NCI-H1436 treated with DMSO at 0.1 percent for 48 hours (cell line): ENCODE measurements around the gene ERBB4.
"Not testable (repeated sequence)": the region's sequence is repeated elsewhere in the genome, so short reads cannot be mapped to it uniquely, and the experiment has no call there.

Source experiments
- DNase-seq: peaks from one replicate; lab custom pipeline; 2025; lab: John Stamatoyannopoulos, UW

Gene ERBB4

DNA sequence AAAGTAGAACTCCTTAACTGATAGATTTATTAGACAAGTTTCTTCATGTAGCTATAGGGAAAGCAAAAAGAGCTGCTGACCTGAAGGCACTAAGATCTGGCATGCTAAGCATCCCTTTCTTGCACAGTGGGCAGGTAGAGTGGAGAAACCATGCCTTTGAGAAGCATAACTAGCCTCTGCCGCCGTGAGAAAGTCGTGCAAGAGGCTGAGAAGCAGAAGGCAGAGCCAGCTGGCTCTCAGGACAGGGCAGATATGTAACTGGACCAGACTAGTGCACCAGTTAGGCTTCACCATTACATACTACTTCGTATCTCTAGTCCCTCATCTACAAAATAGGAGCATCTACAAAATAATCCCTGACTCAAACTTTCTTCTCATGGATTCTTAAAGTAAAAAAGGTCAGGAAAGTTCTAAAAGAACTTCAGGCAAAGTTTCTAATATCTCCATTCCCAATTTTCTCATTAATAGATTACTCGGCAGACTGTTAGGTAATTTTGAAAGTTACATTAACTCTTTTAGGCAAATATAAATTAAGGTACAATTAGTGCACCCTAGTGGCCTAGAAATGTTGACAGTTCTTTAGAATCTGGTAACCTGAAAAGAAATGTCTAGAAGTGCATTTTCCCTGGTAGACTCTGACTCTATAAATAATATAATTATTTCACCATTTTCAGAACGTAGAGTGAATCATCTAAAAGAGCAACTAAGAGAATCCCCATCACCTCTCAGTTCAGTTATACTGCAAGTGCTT, 10.3 kb downstream of the ERBB4 start:
- DNase-seq, result no peak

DNA sequence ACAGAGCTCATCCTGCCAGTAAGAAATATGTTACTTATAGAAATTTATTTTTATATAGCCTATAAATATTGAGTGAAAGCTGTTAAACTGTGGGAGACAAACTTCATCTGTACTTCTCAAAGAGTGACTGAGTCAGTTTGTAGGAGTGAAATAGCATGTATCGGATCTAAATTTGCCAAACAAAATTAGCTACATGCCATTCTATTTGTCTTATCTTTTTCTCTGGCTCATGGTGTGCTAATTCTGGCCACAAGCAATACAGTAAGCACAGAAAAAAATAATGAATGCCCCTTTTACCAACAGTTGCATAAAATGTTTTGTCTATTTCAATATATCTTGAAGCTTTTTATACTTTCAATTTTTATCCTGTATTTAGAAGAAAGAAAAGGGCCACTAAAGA, 12.5 kb downstream of the ERBB4 start:
- DNase-seq, result no peak

DNA sequence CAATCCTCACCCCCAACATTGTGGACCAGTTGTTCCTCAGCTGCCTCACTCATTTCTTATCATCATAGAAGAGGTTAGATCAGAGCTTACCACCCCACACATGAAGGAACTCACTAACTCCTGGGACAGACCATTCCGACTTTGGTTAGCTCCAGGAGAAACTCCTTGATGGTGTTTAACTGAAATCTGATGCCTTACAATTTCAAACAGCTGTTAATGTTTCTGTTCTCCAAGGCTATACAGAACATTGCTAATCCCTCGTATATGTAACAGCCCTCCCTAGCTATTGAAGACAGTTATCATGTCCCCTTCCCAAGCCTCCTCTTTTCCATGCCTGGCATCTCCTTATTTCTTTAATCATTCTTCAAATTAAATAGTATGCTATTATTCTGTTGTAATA, 14.8 kb downstream of the ERBB4 start:
- DNase-seq, result no peak

DNA sequence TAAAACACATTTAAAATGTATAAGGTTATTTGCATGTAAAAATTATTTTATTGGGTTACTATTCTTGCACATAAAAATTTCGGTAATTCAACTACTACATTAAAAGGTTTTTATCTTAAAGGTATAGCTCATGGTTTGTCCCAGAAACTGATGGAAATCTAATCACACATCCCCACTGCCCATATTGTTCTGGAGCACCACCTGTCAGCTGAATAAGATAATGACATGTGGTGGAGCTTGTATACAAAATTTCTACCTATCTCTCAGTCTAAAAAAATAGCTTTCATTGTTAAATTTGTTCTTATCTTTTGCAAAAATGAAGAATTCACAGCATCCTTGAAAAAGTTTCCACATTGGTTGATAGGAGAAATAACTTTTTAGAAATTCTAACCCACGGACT, 18.3 kb downstream of the ERBB4 start:
- no peak for DNase-seq

DNA sequence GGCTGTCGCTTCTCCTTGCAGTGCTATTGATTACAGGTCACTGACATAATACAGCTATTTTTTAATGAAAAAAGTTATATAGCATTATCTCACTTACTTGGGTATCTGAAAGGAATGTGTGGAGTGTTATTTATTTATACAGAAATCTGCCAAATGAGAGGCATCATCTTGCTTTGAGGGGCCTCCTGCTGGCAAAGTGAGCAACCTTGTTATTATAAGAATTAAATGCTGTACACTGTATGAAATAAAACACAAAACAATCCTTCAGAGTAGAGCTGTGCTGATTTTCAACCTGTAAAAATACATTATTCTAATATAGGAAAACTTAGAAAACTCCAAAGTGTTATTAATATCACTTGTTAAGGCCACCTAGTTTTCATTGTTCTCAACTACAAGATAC, 20.9 kb downstream of the ERBB4 start:
- no peak for DNase-seq

DNA sequence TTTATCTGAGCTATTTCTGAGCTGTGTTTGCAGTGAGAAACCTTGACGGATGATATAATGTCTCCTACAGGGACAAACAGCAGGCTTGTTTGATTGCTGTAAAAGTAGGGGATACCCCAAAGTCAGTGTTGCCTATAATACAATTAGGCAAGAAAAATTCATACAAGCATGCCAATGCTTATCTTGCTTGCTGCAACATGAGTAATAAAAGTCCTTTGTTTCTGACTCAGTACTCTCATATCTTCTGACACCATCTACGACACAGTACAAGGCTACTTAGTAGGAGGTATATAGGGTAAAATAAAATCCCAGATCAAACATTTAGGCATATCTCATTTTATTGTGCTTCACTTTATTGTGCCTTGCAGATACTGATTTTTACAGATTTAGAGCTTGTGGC, 33.0 kb downstream of the ERBB4 start:
- DNase-seq, result no peak

DNA sequence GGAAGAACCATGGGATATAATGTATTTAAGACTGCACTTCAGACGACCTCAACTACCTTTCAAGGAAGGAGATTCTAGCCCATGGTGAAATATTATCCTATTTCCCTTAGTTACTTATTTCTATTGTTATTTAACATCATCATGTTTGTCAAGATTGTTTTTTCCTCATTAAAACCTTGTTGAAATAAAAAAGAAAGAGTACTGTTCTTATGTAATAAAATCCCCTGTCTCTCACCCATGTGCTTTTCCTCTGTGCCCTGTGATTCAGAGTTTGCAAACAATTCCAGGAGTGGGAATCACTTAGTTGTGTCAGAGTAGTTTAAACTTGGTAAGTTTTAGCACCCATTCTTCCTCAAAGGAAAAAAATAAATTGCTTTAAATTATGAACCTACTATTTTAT, 43.6 kb downstream of the ERBB4 start:
- DNase-seq, result no peak

DNA sequence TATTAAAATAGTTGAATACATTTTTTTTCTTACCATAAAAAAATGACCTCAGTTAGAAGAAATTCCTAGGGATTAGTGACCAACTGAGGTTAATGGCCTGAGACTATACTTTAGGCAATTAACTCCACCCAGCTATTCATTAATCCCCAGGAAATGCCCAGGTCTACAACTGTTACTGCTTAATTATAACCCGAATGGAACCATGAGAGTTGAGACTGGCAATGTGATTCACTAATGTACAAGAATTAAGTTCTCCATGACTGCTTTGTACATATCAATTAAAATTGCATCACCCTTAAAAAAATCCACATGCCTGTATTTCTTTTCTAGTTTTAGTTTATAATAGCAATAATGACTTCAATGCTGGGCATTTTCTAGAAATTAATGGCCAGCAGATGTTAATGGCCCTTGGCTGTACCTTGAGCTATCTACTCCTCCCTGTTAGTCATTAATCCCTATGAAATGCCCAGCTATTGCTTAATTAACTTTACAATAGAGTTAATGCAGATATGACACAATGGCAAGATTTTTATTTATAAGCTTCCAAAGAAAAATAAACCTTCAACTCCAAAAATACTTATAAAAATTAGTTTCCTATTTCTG, 44.1 kb downstream of the ERBB4 start:
- DNase-seq, result no peak

DNA sequence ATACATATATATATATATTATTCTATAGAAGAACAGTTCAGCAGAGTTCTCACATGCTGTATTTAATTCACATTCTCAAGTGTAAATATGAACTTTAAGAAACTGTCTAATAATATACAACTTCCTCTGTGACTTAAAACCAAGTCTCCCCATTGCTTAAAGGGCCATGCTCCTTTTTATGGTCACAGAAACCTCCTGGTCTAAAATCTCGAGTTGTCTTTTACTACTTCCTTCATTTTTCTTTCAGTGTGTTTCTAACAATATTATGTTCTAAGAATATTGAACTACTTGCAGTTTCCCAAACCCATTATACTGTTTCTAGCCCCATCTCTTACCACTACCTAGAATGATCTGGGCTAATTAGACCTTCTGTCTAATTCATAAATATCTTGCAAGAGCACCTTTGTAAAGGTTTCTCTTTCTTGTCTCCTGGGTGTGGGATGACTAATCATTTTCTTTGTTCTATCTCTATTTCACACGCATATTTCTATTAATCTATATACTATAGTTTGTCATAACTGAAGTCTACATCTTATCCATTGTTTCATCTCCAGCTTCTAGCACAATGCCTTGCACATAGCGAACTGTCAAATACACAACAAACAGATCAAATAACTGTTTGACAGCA, 48.8 kb downstream of the ERBB4 start:
- DNase-seq, result no peak

DNA sequence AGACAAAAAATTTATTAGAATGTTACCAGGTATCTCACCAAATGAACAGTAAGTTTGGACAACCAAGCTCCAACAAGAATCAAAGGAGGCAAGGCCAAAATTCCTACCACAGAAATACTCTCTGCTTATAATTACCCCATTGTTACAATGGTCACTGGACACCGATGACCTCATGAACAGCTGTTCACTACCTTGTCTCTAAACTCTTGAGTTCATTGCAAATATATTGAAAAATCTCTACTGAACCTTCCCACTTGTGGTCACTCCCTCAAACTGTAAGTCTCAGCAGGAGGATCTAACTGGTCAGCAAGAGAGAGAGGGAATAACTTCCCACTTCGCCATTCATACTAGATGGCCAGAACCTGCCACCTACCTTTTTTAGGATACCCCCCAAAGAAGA, 50.0 kb downstream of the ERBB4 start:
- no peak for DNase-seq

DNA sequence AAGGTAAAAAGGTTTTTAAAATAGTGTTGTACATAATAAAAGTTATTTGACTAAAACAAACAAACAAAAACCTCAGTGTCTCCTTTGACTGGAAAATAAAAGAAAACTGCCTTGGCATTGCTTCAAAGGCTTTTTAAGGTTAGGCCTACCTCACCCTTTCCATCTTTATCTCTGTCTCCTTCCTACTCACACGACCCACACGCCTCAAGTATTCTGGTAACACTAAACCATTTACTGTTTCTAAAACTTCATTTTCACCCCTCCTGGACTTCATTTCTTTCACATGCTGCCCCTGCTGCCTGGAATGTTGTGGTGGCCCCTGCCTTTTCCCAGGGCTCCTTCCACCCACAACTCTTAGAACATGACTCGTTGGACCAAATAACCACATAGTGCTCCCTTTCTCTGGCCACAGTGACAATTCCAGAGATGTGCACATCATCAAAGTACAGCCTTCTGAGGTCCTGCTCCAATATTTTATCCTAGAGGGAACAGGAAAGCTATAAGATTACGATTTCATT, 54.0 kb downstream of the ERBB4 start:
- no peak for DNase-seq

DNA sequence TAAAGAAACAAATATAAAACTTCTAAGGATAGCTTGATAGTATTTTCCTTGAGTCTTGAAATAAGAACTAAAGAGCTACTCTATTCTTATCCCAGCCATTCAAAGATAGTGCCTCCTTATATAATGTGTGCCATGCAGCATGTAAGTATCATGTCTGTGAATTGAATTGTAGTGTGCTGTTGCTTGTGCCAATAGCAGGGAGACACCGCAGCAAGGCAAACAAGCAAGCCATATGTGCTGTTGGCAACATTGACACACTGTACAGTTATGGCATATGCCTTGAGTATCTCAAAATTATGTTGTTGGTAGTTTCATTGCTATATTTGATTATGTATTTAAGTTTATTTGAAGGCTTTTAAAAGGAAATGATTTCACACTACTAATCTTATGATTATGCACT, 58.2 kb downstream of the ERBB4 start:
- no peak for DNase-seq

DNA sequence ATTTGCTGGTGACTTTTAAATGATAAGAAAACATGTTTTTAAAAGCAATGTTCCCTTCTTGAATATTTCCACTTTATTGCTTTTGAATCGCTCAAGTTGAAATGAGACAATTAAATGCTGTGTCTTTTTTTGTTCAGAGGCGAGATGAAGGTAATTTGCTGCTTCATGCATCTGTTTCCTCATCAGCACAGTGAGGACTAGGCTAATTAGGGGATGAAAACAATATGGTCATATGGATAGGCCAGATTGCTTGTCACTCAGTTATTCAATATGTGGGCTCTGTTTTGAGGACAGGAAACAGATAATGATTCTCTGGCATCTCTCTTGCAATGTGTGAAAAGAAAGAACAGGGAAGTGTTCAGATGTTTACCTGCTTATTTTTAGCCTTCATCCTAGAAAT, 61.0 kb downstream of the ERBB4 start:
- DNase-seq, result no peak

DNA sequence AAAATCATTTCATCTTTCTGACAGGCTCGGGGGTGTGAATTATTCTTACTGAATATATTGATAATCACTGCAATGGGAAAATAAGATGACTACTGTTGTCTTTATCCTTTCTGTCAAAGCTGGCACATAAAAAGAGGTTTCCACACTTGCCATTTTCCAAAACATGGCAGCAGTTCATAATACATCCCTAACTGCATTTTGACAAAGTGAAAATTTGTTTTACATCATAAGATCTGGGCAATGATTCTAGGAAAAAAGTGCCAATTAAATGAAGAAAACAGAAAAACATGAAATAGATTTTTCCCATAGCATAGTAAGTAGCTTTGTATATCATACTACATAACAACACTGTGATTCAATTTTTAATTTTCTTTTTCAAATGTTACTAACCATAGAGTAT, 65.4 kb downstream of the ERBB4 start:
- DNase-seq, result no peak

DNA sequence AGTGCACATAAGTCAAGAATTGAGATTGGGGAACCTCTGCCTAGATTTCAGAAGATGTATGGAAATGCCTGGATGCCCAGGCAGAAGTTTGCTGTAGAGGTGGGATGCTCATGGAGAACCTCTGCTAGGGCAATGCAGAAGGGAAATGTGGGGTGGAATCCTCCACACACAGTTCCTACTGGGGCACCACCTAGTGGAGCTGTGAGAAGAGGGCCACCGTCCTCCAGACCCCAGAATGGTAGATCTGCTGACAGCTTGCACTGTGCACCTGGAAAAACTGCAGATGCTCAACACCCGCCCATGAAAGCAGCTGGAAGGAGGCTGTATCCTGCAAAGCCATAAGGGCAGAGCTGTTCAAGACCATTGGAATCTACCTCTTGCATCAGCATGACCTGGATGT, 71.1 kb downstream of the ERBB4 start:
- not testable (repeated sequence) for DNase-seq

DNA sequence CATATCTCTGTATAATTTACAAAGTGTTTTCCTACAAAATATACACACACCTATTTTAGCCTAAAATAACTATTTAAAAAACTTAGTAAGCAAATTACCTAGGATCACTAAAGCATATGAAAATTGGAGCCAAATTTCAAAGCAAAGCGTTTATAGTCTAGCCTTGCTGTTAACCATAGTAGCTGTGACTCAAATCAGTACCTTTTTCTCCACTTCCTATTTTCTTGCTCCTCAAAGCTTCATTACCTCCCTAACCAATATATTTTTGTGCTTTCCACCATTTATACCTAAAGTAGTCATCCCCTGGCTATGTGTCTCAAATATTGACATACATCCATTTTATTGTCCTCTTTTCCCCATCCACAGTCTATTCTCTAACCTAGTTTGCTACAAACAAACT, 73.1 kb downstream of the ERBB4 start:
- no peak for DNase-seq

DNA sequence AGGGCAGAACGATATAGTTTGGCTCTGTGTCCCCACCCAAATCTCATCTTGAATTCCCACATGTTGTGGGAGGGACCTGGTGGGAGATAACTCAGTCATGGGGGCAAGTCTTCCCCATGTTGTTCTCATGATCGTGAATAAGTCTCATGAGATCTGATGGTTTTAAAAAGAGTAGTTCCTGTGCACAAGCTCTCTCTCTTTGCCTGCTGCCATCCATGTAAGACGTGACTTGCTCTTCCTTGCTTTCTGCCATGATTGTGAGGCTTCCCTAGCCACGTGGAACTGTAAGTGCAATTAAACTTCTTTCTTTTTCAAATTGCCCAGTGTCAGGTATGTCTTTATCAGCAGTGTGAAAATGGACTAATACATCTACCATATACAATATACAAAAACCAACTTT, 76.9 kb downstream of the ERBB4 start:
- not testable (repeated sequence) for DNase-seq

DNA sequence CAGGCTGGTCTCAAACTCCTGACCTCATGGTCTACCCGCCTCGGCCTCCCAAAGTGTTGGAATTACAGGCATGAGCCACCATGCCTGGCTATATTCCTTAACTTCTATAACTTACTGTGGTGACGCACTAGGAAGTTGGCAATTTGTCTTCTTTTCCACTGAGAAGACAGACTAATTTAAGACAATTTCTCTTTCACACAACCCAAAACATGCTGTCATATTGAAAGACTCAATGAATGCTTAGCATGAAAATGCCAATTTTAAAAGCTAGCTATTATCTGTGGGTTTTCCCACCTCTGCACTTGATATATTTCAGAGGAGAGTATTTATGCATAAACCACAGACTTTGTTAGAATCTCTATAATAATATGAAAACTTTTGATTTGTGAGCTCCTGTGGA, 84.5 kb downstream of the ERBB4 start:
- no peak for DNase-seq

DNA sequence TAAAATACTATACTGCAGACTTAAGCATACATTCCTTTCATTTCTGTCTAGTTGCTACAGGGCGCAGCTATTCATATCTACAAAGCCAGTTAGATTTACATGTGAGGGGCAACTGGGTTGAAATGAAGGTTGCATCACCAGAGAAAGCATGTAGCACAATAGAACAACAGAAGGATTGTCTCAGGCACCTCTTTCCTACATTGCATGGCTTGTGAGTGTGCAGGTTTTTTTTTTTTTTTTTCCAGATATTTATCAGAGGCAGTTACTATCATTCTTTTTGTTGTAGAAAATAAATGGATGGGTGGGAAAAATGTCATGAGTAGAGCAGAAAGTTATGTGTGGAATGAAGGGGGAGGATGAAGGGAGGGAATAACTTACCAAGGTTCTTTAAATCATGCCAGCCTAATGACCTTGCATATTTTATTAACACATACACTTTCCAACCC, 86.8 kb downstream of the ERBB4 start:
- no peak for DNase-seq

DNA sequence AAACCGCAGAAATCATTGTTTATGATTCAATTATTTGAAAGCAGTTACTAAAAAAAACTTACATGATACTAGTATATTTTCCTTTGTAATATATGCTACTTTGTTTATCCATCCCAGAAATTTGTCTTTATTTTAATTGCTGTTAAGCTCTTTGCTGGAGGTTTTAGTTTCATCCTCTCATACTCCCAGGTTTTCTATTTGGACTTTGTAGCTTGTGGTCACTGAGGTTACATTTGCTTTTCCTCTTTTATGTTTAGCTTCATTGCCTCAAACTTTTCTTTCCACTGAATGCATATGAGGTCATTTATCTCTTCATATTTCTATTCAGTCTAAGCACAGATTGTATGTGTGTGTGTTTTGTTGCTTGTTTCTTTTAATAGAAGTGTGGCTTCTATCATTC, 89.9 kb downstream of the ERBB4 start:
- no peak for DNase-seq

DNA sequence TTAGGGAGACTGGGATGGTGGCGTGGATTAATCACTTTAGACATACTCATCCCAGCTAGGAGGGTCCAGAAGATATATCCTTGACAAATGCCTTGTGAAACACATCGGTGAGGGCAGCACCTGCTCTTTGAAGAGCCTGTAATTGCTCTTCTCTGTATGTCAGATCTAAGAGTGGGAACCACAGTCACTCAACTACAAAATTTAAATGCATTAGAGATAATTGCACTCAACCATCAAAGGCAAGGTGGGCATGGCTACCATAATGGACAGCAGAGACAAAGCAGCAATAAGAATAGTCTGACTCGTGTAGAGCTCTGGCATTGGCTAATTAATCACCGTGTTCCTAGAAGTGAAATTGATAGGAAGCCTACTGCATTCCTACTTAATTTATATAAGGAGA, 96.8 kb downstream of the ERBB4 start:
- DNase-seq, result no peak

DNA sequence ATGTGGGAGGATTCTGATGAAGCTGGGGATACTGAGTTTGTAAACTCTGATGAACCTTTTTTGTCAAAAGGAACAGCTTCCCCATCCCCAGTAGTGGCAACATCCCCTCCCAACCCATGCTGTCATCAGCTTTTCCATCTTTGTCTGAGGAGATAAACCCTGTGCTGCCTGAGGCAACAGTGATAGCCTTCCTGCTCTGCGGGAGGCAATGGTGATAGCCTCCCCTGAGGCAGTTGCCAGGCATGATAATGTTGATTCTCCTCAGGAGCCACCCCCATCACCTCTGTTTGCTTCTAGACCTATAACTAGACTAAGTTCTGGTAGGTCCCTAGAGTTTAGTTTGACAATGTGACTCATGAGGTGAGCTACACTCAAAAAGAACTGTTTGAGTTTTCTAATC, 97.5 kb downstream of the ERBB4 start:
- DNase-seq, result no peak
